ENCODE data around the gene GSTA4.

DNA sequence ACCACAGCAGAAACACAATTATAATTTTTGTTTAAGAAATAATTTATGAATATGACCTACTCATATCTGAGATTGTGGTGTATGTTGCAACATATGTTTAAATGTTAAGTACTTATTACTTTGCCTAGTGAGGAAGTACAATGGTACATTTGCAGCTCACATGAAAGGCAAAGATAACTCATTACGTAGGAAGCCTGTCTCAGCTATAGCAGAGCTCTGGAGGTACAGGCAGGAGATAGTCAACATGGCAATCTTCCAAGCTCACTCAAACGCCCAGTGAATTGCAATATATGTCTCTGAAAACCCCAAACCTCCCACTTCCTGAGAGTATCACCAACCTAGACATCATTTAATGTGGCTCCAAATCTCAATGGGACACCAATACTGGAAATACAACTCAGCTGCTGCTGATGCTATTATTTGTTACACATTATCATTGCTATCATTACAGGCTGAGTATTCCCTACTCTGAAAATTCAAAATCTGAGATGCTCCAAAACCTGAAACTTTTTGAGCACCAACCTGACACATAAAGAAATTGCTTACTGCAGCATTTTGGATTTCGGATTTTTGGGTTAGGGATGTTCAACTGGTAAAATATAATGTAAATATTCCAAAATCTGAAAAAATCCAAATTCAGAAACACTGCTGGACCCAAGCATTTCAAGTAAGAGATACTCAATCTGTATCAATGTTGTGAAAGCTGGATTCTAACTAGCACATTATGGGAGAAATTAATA is 25.1 kb upstream of the GSTA4 start:
- TF ChIP-seq, protein P1, sequence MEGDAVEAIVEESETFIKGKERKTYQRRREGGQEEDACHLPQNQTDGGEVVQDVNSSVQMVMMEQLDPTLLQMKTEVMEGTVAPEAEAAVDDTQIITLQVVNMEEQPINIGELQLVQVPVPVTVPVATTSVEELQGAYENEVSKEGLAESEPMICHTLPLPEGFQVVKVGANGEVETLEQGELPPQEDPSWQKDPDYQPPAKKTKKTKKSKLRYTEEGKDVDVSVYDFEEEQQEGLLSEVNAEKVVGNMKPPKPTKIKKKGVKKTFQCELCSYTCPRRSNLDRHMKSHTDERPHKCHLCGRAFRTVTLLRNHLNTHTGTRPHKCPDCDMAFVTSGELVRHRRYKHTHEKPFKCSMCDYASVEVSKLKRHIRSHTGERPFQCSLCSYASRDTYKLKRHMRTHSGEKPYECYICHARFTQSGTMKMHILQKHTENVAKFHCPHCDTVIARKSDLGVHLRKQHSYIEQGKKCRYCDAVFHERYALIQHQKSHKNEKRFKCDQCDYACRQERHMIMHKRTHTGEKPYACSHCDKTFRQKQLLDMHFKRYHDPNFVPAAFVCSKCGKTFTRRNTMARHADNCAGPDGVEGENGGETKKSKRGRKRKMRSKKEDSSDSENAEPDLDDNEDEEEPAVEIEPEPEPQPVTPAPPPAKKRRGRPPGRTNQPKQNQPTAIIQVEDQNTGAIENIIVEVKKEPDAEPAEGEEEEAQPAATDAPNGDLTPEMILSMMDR (conservative IDR thresholded peaks at IDR 0.05 in 1 of 2, IDR thresholded peaks at IDR 0.05 in 1 of 2; ENCODE audit: extremely low read depth in 1 of 2, insufficient read depth in 1 of 2, low read depth in 1 of 2, low read length in 2 of 2), result no peak
- no peak for TF ChIP-seq EZH2 (IDR thresholded peaks at IDR 0.05; ENCODE audit: borderline replicate concordance, low read length)
